ENCODE data around the gene CLCNKA.

GRCh38 chr1:16032388-16033102 is 10.7 kb downstream of the CLCNKA start:
- TF ChIP-seq, protein P1, sequence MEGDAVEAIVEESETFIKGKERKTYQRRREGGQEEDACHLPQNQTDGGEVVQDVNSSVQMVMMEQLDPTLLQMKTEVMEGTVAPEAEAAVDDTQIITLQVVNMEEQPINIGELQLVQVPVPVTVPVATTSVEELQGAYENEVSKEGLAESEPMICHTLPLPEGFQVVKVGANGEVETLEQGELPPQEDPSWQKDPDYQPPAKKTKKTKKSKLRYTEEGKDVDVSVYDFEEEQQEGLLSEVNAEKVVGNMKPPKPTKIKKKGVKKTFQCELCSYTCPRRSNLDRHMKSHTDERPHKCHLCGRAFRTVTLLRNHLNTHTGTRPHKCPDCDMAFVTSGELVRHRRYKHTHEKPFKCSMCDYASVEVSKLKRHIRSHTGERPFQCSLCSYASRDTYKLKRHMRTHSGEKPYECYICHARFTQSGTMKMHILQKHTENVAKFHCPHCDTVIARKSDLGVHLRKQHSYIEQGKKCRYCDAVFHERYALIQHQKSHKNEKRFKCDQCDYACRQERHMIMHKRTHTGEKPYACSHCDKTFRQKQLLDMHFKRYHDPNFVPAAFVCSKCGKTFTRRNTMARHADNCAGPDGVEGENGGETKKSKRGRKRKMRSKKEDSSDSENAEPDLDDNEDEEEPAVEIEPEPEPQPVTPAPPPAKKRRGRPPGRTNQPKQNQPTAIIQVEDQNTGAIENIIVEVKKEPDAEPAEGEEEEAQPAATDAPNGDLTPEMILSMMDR (IDR thresholded peaks at IDR 0.05; ENCODE audit: poor library complexity) = peak; percentile 86
- no peak for TF ChIP-seq EZH2phosphoT487 (IDR thresholded peaks at IDR 0.05; ENCODE audit: low read depth, severe bottlenecking, unreplicated experiment)
- no peak for TF ChIP-seq EZH2 (IDR thresholded peaks at IDR 0.05; ENCODE audit: borderline replicate concordance)
